Heart left ventricle (tissue), 13 donors: ENCODE results near the gene GPR157.

Source experiments
- POLR2A ChIP-seq, 2 donors: fragments of 450-650 bp; IDR thresholded peaks; one replicate each; pipeline ENCODE4 v1.6.1; 2017; ENCODE audit warnings: antibody characterized with exemption in 2 of 2, mild to moderate bottlenecking in 2 of 2, moderate library complexity in 2 of 2
- TF ChIP-seq, protein P1 (sequence below), 12 donors: fragments of 200-600 bp; sonication (generic) in 4 of 12; IDR thresholded peaks; one replicate each; pipeline versions ENCODE4 v1.5.0 to v1.8.0; 2018 to 2022; ENCODE audit warnings: antibody characterized with exemption in 12 of 12, mild to moderate bottlenecking in 5 of 12
- donor health status: ischemic (EF 13 %, LVEDD 7.1; RV severe dilation, severe dysfunction).
- donor health status: DM: no; HTN: yes; CAD: no.
- donor health status: DM: no; HTN: no; CAD: no.
- donor health status: ischemic (EF 25% LVEDD 6.9; RV normal size, moderate dysfunction).
- donor health status: ischemic (EF 25% LVEDD 5.7; RV mildly dilated, moderate dysfunction).
- donor health status: ischemic (EF 35%, LVEDD 5.7; RV mildly dilated, moderate dysfunction).
- donor health status: nonischemic (EF 11% LVEDD 7.7; RV severe dilation, severe dysfunction).
- donor health status: DM: yes; HTN: yes; CAD: no.
- donor health status: PGD.
- donor health status: ischemic (EF 29% LVEDD 5.4; RV normal size, mild dysfunction).
- donor health status: nonischemic (EF 23%, LVEDD 6.1; RV moderate dilation, normal function).

DNA sequence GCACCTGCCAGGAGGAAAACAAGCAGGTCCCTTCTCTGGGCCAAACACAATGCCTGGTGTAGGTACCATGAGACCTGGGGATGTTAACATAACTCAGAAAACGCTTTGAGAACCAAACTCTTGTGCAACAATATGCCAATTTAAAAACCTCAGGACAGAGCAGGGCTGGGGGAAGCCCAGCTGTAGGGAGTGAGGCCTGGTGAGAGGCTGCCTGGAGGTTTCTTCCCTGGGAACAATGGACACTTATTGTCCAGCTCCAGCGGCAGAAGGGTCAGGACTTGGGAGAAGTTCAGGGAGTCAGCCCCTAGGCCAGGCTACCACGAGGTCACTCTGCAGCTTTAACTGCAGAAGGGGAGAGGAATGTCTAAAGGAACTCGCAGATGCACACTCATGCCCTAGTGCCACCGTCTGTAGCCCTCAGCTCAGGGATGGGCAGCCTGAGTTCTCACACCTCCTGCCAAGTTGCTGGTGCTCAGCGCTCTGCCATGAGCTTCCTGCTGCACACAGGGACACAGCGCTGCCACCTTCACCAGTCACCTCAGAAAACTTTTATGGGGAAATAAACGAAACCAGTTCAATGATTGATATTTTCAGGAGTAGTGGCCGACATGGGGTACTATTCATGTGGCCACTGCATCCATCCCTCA is 8.5 kb downstream of the GPR157 start:
- TF ChIP-seq, protein P1, sequence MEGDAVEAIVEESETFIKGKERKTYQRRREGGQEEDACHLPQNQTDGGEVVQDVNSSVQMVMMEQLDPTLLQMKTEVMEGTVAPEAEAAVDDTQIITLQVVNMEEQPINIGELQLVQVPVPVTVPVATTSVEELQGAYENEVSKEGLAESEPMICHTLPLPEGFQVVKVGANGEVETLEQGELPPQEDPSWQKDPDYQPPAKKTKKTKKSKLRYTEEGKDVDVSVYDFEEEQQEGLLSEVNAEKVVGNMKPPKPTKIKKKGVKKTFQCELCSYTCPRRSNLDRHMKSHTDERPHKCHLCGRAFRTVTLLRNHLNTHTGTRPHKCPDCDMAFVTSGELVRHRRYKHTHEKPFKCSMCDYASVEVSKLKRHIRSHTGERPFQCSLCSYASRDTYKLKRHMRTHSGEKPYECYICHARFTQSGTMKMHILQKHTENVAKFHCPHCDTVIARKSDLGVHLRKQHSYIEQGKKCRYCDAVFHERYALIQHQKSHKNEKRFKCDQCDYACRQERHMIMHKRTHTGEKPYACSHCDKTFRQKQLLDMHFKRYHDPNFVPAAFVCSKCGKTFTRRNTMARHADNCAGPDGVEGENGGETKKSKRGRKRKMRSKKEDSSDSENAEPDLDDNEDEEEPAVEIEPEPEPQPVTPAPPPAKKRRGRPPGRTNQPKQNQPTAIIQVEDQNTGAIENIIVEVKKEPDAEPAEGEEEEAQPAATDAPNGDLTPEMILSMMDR (IDR thresholded peaks at IDR 0.05): no peak
- no peak for TF ChIP-seq POLR2A (IDR thresholded peaks at IDR 0.05)
